HCT116 (cell line): Measurements from ENCODE around the gene ITGB1.

Source experiments
- ATF3 ChIP-seq: IDR thresholded peaks from 2 replicates; pipeline ENCODE4 v1.6.1; 2012
- CBX3 ChIP-seq: IDR thresholded peaks from 2 replicates; pipeline ENCODE4 v1.6.1; 2012; ENCODE audit warnings: low read depth
- CTCF ChIP-seq, 3 experiments: fragments of 200-600 bp in 1 of 3; sonication (generic) in 1 of 3; IDR thresholded peaks in 2 of 3; conservative IDR thresholded peaks in 1 of 3; 2 replicates each; pipeline ENCODE4 v1.5.1; 2012 to 2017; ENCODE audit warnings: low read depth in 2 of 3, low read length in 2 of 3, antibody characterized with exemption in 1 of 3, borderline replicate concordance in 1 of 3, control low read depth in 1 of 3, mild to moderate bottlenecking in 1 of 3, mixed read lengths in 1 of 3, mixed run types in 1 of 3, moderate library complexity in 1 of 3; ENCODE audit not compliant: insufficient read depth in 1 of 3
- EZH2 ChIP-seq: fragments of 200-600 bp; sonication (generic); IDR thresholded peaks from 2 replicates; pipeline ENCODE4 v1.6.1; 2017; ENCODE audit warnings: antibody characterized with exemption, mixed run types
- EZH2phosphoT487 ChIP-seq: fragments of 200-600 bp; IDR thresholded peaks from 2 replicates; pipeline ENCODE4 v1.6.1; 2018; ENCODE audit warnings: antibody characterized with exemption, borderline replicate concordance
- FOSL1 ChIP-seq: IDR thresholded peaks from 2 replicates; pipeline ENCODE4 v1.6.1; 2012; ENCODE audit warnings: low read depth
- POLR2A ChIP-seq: IDR thresholded peaks from 2 replicates; pipeline ENCODE4 v1.7.0; 2011; ENCODE audit warnings: borderline replicate concordance; ENCODE audit not compliant: insufficient read depth, insufficient read length; ENCODE audit errors: extremely low read depth
- POLR2AphosphoS5 ChIP-seq: IDR thresholded peaks from 2 replicates; pipeline ENCODE4 v1.6.1; 2011; ENCODE audit warnings: mild to moderate bottlenecking, low read depth, low read length, moderate library complexity
- REST ChIP-seq: IDR thresholded peaks from 2 replicates; pipeline ENCODE4 v1.6.1; 2012; ENCODE audit warnings: low read depth
- SIN3A ChIP-seq: IDR thresholded peaks from 2 replicates; pipeline ENCODE4 v1.6.1; 2012; ENCODE audit warnings: low read depth
- YY1 ChIP-seq: IDR thresholded peaks from 2 replicates; pipeline ENCODE4 v1.6.1; 2011; ENCODE audit warnings: low read length, low read depth, moderate library complexity, mild to moderate bottlenecking; ENCODE audit not compliant: insufficient replicate concordance; ENCODE audit errors: extremely low read depth

GRCh38 chr10:32938554-32939061 lies 19.4 kb downstream of the ITGB1 start:
- no peak for TF ChIP-seq CTCF (IDR thresholded peaks at IDR 0.05 in 2 of 3, conservative IDR thresholded peaks at IDR 0.05 in 1 of 3; ENCODE audit: borderline replicate concordance in 1 of 3, insufficient read depth in 1 of 3, low read depth in 2 of 3, low read length in 2 of 3)
- TF ChIP-seq POLR2AphosphoS5, result no peak
- TF ChIP-seq FOSL1, result no peak
- TF ChIP-seq ATF3, result no peak
- TF ChIP-seq POLR2A, result no peak
- no peak for TF ChIP-seq YY1
- no peak for TF ChIP-seq EZH2phosphoT487
- no peak for TF ChIP-seq CBX3
- no peak for TF ChIP-seq REST
- TF ChIP-seq SIN3A, result no peak
- no peak for TF ChIP-seq EZH2
